H9 (cell line): Measurements from ENCODE around the gene AMBRA1. TPM values are rescaled to one million over a fixed set of nuclear protein-coding genes. Genes with fewer than 3 reads are reported as not detected.

Experiments
- DNase-seq: peaks from one replicate; pipeline ENCODE4 v3.0.0-alpha.2; 2017
- H2AFZ ChIP-seq: one replicate; pipeline ENCODE4 v1.6.1; 2013; ENCODE audit warnings: mild to moderate bottlenecking, low read length, control low read depth, moderate library complexity
- H2AK5ac ChIP-seq: 2 replicates; pipeline ENCODE4 v1.6.1; 2013; ENCODE audit warnings: low read length, control low read depth, mixed read lengths; ENCODE audit not compliant: insufficient read length
- H2BK120ac ChIP-seq: one replicate; pipeline ENCODE4 v1.6.1; 2013; ENCODE audit warnings: low read depth, mild to moderate bottlenecking, low read length, control low read depth, inconsistent platforms; ENCODE audit not compliant: poor library complexity, severe bottlenecking
- H2BK12ac ChIP-seq: 2 replicates; pipeline ENCODE4 v1.6.1; 2013; ENCODE audit warnings: low read length, control low read depth, mixed read lengths, low read depth; ENCODE audit not compliant: insufficient read length
- H2BK15ac ChIP-seq: 2 replicates; pipeline ENCODE4 v1.6.1; 2013; ENCODE audit warnings: low read depth, low read length, control low read depth
- H2BK20ac ChIP-seq: one replicate; pipeline ENCODE4 v1.6.1; 2013; ENCODE audit warnings: low read depth, mild to moderate bottlenecking, low read length, control low read depth, inconsistent platforms; ENCODE audit not compliant: poor library complexity, severe bottlenecking
- H2BK5ac ChIP-seq: 2 replicates; pipeline ENCODE4 v1.6.1; 2013; ENCODE audit warnings: low read length, control low read depth, mixed read lengths; ENCODE audit not compliant: insufficient read length
- H3K14ac ChIP-seq: 2 replicates; pipeline ENCODE4 v1.6.1; 2013; ENCODE audit warnings: low read length, control low read depth; ENCODE audit not compliant: insufficient read depth
- H3K18ac ChIP-seq: 2 replicates; pipeline ENCODE4 v1.6.1; 2013; ENCODE audit warnings: low read depth, mild to moderate bottlenecking, mixed read lengths, low read length, control low read depth; ENCODE audit not compliant: insufficient read length
- H3K23ac ChIP-seq: 2 replicates; pipeline ENCODE4 v1.6.1; 2013; ENCODE audit warnings: low read length, control low read depth, mixed read lengths, low read depth; ENCODE audit not compliant: insufficient read length
- H3K23me2 ChIP-seq: 2 replicates; pipeline ENCODE4 v1.6.1; 2013; ENCODE audit warnings: low read depth, mild to moderate bottlenecking, mixed read lengths, low read length, control low read depth; ENCODE audit not compliant: insufficient read length, poor library complexity, severe bottlenecking
- H3K27ac ChIP-seq: 2 replicates; pipeline ENCODE4 v1.5.1; 2013; ENCODE audit warnings: low read length, control low read depth, mixed read lengths, low read depth; ENCODE audit not compliant: insufficient read length
- H3K27me3 ChIP-seq: 2 replicates; pipeline ENCODE4 v1.6.1; 2013; ENCODE audit warnings: low read length, control low read depth, inconsistent platforms; ENCODE audit not compliant: insufficient read depth
- H3K4ac ChIP-seq: 2 replicates; pipeline ENCODE4 v1.6.1; 2013; ENCODE audit warnings: low read depth, mild to moderate bottlenecking, control low read depth, inconsistent platforms, low read length, moderate library complexity
- H3K4me1 ChIP-seq: 2 replicates; pipeline ENCODE4 v1.6.1; 2013; ENCODE audit warnings: low read length, control low read depth, inconsistent platforms; ENCODE audit not compliant: insufficient read depth
- H3K4me2 ChIP-seq: 2 replicates; pipeline ENCODE4 v1.6.1; 2013; ENCODE audit warnings: low read length, control low read depth, mixed read lengths; ENCODE audit not compliant: insufficient read length, insufficient read depth
- H3K56ac ChIP-seq: 2 replicates; pipeline ENCODE4 v1.6.1; 2013; ENCODE audit warnings: low read depth, mild to moderate bottlenecking, mixed read lengths, low read length, control low read depth; ENCODE audit not compliant: insufficient read length
- H3K79me1 ChIP-seq: 2 replicates; pipeline ENCODE4 v1.6.1; 2013; ENCODE audit warnings: low read depth, mild to moderate bottlenecking, moderate library complexity, low read length, control low read depth, inconsistent platforms; ENCODE audit not compliant: insufficient read depth, poor library complexity, severe bottlenecking
- H3K79me2 ChIP-seq: 2 replicates; pipeline ENCODE4 v1.6.1; 2013; ENCODE audit warnings: low read length, control low read depth, inconsistent platforms; ENCODE audit not compliant: insufficient read depth
- H3K9ac ChIP-seq: 2 replicates; pipeline ENCODE4 v1.6.1; 2013; ENCODE audit warnings: low read length, control low read depth, mixed read lengths; ENCODE audit not compliant: insufficient read length; ENCODE audit errors: extremely low read depth
- H3K9me3 ChIP-seq: one replicate; pipeline ENCODE4 v1.6.1; 2013; ENCODE audit warnings: low read depth, low read length, inconsistent platforms; ENCODE audit not compliant: control insufficient read depth
- H3T11ph ChIP-seq: one replicate; pipeline ENCODE4 v1.6.1; 2013; ENCODE audit warnings: mild to moderate bottlenecking, low read length, control low read depth, inconsistent platforms
- H4K20me1 ChIP-seq: one replicate; pipeline ENCODE4 v1.6.1; 2013; ENCODE audit not compliant: control insufficient read depth, insufficient read length, insufficient read depth
- H4K5ac ChIP-seq: 2 replicates; pipeline ENCODE4 v1.6.1; 2013; ENCODE audit warnings: low read depth, mild to moderate bottlenecking, mixed read lengths, low read length, control low read depth; ENCODE audit not compliant: insufficient read length
- H4K8ac ChIP-seq: replicated peaks from 2 replicates; pipeline ENCODE4 v1.6.1; 2013; ENCODE audit warnings: low read length, control low read depth, mixed read lengths, low read depth; ENCODE audit not compliant: insufficient read length
- H4K91ac ChIP-seq: 2 replicates; pipeline ENCODE4 v1.6.1; 2013; ENCODE audit warnings: low read depth, mild to moderate bottlenecking, moderate library complexity, mixed read lengths, low read length, control low read depth; ENCODE audit not compliant: insufficient read length
- H3K27ac Mint-ChIP-seq, 3 experiments: 2 replicates in 2 of 3; 3 replicates in 1 of 3; pipeline ENCODE4 v1.8.0; 2020 to 2021; ENCODE audit warnings: mixed read lengths in 3 of 3, mild to moderate bottlenecking in 1 of 3, moderate library complexity in 1 of 3
- H3K27me3 Mint-ChIP-seq: 2 replicates; pipeline ENCODE4 v1.8.0; 2021; ENCODE audit warnings: low read depth, mild to moderate bottlenecking, moderate library complexity, mixed read lengths
- H3K36me3 Mint-ChIP-seq, 3 experiments: 2 replicates in 2 of 3; 3 replicates in 1 of 3; pipeline ENCODE4 v1.8.0; 2020 to 2021; ENCODE audit warnings: low read depth in 3 of 3, mixed read lengths in 3 of 3; ENCODE audit not compliant: insufficient read depth in 1 of 3
- H3K4me1 Mint-ChIP-seq, 2 experiments: 2 replicates each; pipeline ENCODE4 v1.8.0; 2020; ENCODE audit warnings: mixed read lengths in 2 of 2
- H3K4me3 Mint-ChIP-seq, 2 experiments: 2 replicates in 1 of 2; 3 replicates in 1 of 2; pipeline ENCODE4 v1.8.0; 2020 to 2021; ENCODE audit warnings: mild to moderate bottlenecking in 2 of 2, mixed read lengths in 2 of 2, moderate library complexity in 1 of 2
- H3K9me3 Mint-ChIP-seq, 2 experiments: 2 replicates in 1 of 2; 3 replicates in 1 of 2; pipeline ENCODE4 v1.8.0; 2020; ENCODE audit warnings: mild to moderate bottlenecking in 2 of 2, mixed read lengths in 2 of 2, moderate library complexity in 1 of 2
- CTCF ChIP-seq: fragments of 200-600 bp; sonication (generic); conservative IDR thresholded peaks from 3 replicates; pipeline ENCODE4 v1.8.0; 2021; ENCODE audit warnings: antibody characterized with exemption, mild to moderate bottlenecking
- WGBS: extraction: QIAGEN DNeasy Blood & Tissue Kit; methylation state at CpG from one replicate; pipeline ENCODE4 v1.1.7; 2013; ENCODE audit warnings: missing lambda C conversion rate, low lambda C conversion rate, mixed read lengths; ENCODE audit not compliant: insufficient read length; ENCODE audit errors: extremely low coverage; 5-methylcytosine and 5-hydroxymethylcytosine counted together
- total RNA-seq: library from RNA; stranded (reverse); gene quantifications from 2 replicates; pipeline ENCODE4 v1.2.1, GENCODE V29; 2021

AMBRA1 gene
- total RNA-seq, 1 experiment from 2014 or later = 37.5 TPM

DNA sequence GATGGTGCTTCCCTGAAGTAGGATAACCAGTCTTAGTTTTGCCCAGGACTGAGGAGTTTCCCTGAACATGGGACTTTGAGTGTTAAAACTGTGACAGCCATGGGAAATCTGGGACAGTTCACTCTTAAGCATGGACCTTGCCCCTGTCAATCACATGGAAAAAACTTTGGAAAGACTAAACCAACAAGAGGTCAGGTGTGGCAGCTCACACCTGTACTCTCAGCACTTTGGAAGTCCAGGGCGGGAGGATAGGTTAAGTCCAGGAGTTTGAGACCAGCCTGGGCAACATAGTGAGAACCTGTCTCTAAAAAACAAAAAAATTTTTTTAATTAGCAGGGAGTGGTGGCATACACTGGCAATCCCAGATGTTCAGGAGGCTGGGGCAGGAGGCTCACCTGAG lies 3.3 kb upstream of the AMBRA1 start:
- no peaks in the 10 kb centered on the region for H3K4me1 ChIP-seq
- no peak overlapping the region for H3K9ac ChIP-seq
- no peaks in the 10 kb centered on the region for H3K9me3 Mint-ChIP-seq
- H4K5ac ChIP-seq = no peak overlapping the region
- no peaks in the 10 kb centered on the region for H3K27me3 ChIP-seq
- no peak overlapping the region for H3K23ac ChIP-seq
- no peak overlapping the region for H3K18ac ChIP-seq
- no peak overlapping the region for H4K8ac ChIP-seq
- no peak overlapping the region for H3K14ac ChIP-seq
- no peaks in the 10 kb centered on the region for H4K20me1 ChIP-seq
- no peak overlapping the region for H2AFZ ChIP-seq
- H2BK12ac ChIP-seq = no peak overlapping the region
- peaks cover 5% of the 10 kb centered on the region for H3K23me2 ChIP-seq
- H2AK5ac ChIP-seq = no peak overlapping the region
- H3K4me2 ChIP-seq = no peak overlapping the region
- H3K79me1 ChIP-seq = no peaks in the 10 kb centered on the region
- no peak overlapping the region for H2BK120ac ChIP-seq
- H3K27ac Mint-ChIP-seq = no peak overlapping the region
- WGBS = no CpG with 5 or more reads among the region's 1 CpG
- no peak for DNase-seq
- H2BK5ac ChIP-seq = no peak overlapping the region
- no peak overlapping the region for H3K4me3 Mint-ChIP-seq
- TF ChIP-seq CTCF = no peak
- H3K79me2 ChIP-seq = peaks cover 11% of the 10 kb centered on the region; the same call in 1 of the 2 replicates
- peaks cover 14 to 16% of the 10 kb centered on the region in 2 experiments for H3K4me1 Mint-ChIP-seq
- no peaks in the 10 kb centered on the region for H3K9me3 ChIP-seq
- H3K27me3 Mint-ChIP-seq = no peaks in the 10 kb centered on the region
- H3T11ph ChIP-seq = no peak overlapping the region
- H3K27ac ChIP-seq = no peak overlapping the region
- no peak overlapping the region for H3K4ac ChIP-seq
- no peak overlapping the region for H4K91ac ChIP-seq
- no peak overlapping the region for H2BK20ac ChIP-seq
- H3K36me3 Mint-ChIP-seq = no peaks in the 10 kb centered on the region; a peak in 1 of 7 replicates
- no peak overlapping the region for H2BK15ac ChIP-seq
- no peak overlapping the region for H3K56ac ChIP-seq
